ENCODE data around the gene THSD8. TPM values are rescaled to one million over a fixed set of nuclear protein-coding genes. Genes with fewer than 3 reads are reported as not detected.
"Not testable (repeated sequence)": the region's sequence is repeated elsewhere in the genome, so short reads cannot be mapped to it uniquely, and the experiment has no call there.

Gene THSD8
- total RNA-seq, 1 donor from 2014 or later = 16.5 TPM

DNA sequence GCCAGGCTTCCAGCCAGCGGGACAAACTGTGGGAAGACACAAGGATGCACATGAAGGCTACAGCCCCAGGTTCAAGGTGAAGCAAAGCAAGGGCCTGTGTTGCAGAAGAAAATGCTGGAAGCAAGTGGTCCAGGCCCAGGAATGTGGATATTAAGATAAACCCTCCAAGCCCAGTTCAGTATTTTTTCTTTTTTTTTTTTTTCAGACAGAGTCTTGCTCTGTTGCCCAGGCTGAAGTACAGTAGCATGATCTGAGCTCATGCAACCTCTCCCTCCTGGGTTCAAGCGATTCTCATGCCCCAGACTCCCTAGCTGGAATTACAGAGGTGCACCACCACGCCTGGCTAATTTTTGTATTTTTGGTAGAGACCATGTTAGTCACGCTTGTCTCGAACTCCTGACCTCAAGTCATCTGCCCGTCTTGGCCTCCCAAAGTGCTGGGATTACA is 4.7 kb upstream of the THSD8 start:
- TF ChIP-seq, protein P1, sequence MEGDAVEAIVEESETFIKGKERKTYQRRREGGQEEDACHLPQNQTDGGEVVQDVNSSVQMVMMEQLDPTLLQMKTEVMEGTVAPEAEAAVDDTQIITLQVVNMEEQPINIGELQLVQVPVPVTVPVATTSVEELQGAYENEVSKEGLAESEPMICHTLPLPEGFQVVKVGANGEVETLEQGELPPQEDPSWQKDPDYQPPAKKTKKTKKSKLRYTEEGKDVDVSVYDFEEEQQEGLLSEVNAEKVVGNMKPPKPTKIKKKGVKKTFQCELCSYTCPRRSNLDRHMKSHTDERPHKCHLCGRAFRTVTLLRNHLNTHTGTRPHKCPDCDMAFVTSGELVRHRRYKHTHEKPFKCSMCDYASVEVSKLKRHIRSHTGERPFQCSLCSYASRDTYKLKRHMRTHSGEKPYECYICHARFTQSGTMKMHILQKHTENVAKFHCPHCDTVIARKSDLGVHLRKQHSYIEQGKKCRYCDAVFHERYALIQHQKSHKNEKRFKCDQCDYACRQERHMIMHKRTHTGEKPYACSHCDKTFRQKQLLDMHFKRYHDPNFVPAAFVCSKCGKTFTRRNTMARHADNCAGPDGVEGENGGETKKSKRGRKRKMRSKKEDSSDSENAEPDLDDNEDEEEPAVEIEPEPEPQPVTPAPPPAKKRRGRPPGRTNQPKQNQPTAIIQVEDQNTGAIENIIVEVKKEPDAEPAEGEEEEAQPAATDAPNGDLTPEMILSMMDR (IDR thresholded peaks at IDR 0.05; ENCODE audit: unreplicated experiment) = no peak
- H3K27me3 Mint-ChIP-seq = peaks cover 2% of the 10 kb centered on the region
- no peak overlapping the region for H3K27ac Mint-ChIP-seq
- peaks cover 6% of the 10 kb centered on the region for H3K36me3 Mint-ChIP-seq (ENCODE audit: insufficient read depth)
- no peak overlapping the region for H3K4me3 Mint-ChIP-seq (ENCODE audit: low read depth)
- no peaks in the 10 kb centered on the region for H3K9me3 Mint-ChIP-seq (ENCODE audit: low read depth)
- DNase-seq (ENCODE audit: low spot score, unreplicated experiment) = no peak
- peaks cover 13% of the 10 kb centered on the region for H3K4me1 Mint-ChIP-seq (ENCODE audit: low read depth)

DNA sequence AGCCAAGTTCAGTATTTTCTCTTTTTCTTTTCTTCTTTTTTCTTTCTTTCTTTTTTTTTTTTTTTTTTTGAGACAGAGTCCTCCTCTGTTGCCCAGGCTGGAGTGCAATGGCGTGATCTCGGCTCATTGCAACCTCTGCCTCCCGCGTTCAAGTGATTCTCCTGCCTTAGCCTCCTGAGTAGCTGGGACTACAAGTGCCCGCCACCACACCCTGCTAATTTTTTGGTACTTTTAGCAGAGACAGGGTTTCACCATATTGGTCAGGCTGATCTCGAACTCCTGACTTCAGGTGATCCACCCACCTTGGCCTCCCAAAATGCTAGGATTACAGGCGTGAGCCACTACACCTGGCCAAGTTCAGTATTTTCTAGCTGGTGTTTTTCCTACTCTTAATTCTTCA is 4.3 kb upstream of the THSD8 start:
- not testable (repeated sequence) for H3K4me3 Mint-ChIP-seq (ENCODE audit: low read depth); H3K9me3 Mint-ChIP-seq (ENCODE audit: low read depth); H3K27me3 Mint-ChIP-seq; H3K27ac Mint-ChIP-seq; H3K36me3 Mint-ChIP-seq (ENCODE audit: insufficient read depth); DNase-seq (ENCODE audit: low spot score, unreplicated experiment)
- peaks cover 17% of the 10 kb centered on the region for H3K4me1 Mint-ChIP-seq (ENCODE audit: low read depth)

DNA sequence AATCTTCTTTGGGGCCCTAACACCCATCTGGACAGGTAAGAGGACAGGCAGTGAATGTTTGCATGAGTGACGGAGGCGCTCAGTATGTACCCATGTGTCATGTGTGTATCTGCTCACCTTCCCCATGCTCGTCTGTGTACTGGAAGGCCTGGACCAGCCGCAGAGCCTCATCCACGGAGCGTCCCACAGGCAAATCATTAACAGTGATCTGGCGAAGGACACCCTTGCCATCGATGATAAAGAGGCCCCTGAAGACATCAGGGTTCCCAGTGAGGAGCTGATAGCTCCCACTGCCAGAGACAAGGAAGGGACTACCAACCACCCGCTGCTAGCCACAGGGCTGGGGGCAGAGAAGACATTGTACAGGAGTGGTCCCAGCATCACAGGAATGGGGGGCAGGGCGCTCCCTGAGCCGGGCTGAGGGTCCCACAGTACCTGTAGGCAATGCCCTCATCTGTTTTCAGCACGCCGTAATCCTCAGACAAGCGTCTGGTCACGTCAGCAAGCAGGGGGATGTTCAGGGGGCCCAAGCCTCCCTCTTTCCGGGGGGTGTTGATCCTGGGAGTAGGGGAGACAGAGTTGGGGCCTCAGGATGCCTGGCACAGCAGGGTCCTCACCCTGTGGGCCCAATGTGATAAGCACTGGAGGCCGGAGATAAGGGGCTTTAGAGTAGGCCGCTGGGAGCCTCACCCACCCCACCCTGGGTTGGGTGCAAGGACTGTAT is 2.0 kb upstream of the THSD8 start:
- DNase-seq (ENCODE audit: low spot score, unreplicated experiment) = no peak
- H3K27me3 Mint-ChIP-seq = peaks cover 3% of the 10 kb centered on the region
- H3K4me3 Mint-ChIP-seq (ENCODE audit: low read depth) = peak overlapping the region; percentile 92
- no peaks in the 10 kb centered on the region for H3K9me3 Mint-ChIP-seq (ENCODE audit: low read depth)
- H3K4me1 Mint-ChIP-seq (ENCODE audit: low read depth) = peaks cover 14% of the 10 kb centered on the region
- no peak overlapping the region for H3K27ac Mint-ChIP-seq
- TF ChIP-seq, protein P1 (IDR thresholded peaks at IDR 0.05; ENCODE audit: unreplicated experiment) = no peak
- H3K36me3 Mint-ChIP-seq (ENCODE audit: insufficient read depth) = peaks cover 6% of the 10 kb centered on the region

DNA sequence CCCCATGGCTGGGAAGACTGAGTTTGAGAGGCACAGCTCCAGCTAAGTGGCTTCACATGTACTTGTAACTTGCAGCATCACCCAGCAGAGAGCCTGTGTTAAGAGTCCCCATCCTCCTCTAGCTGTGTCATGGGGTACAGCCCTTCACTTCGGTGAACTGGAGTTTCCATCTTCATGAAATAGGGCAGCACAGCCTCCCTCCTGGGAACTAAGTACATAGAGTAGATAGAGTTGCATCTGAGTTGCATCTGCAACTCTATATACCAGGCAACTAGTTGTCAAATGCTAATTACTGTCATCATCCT is 1.5 kb upstream of the THSD8 start:
- Mint-ChIP-seq H3K27me3 (peaks cover 3% of the 10 kb centered on the region), H3K4me3 (ENCODE audit: low read depth) (peak overlapping the region; percentile 92), H3K9me3 (ENCODE audit: low read depth) (no peaks in the 10 kb centered on the region), H3K27ac (no peak overlapping the region), H3K4me1 (ENCODE audit: low read depth) (peaks cover 14% of the 10 kb centered on the region), H3K36me3 (ENCODE audit: insufficient read depth) (peaks cover 6% of the 10 kb centered on the region)
- DNase-seq (ENCODE audit: low spot score, unreplicated experiment) = no peak
- TF ChIP-seq, protein P1 (IDR thresholded peaks at IDR 0.05; ENCODE audit: unreplicated experiment) = no peak

DNA sequence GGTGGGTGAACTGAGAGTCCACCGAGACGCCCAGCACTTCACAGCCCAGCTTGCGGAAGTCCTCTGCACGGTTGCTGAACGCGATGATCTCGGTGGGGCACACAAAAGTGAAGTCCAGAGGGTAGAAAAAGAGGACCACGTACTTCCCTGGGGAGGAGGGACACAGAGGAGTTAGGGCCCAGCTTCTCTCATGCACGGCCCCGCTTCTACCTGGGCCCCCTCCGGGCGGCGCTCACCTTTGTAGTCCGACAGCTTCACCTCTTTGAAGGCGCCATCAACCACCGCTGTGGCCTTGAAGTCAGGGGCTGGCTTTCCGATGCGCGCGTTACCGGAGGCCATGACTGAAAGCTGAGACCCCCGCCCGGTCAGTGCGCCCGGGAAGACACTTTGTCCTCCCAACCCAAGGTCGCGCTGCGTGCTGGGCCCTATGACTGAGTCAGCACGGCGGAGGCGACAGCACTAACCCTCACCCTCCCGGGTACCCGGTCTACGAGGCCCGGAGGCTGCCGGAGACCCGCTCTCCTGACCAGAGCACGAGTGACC is 875 bp upstream of the THSD8 start:
- peaks cover 15% of the 10 kb centered on the region for H3K4me1 Mint-ChIP-seq (ENCODE audit: low read depth)
- no peak for DNase-seq (ENCODE audit: low spot score, unreplicated experiment)
- TF ChIP-seq, protein P1 (IDR thresholded peaks at IDR 0.05; ENCODE audit: unreplicated experiment) = no peak
- no peaks in the 10 kb centered on the region for H3K9me3 Mint-ChIP-seq (ENCODE audit: low read depth)
- H3K27ac Mint-ChIP-seq = peak overlapping the region; percentile 94
- H3K36me3 Mint-ChIP-seq (ENCODE audit: insufficient read depth) = peaks cover 6% of the 10 kb centered on the region
- peak overlapping the region; percentile 92 for H3K4me3 Mint-ChIP-seq (ENCODE audit: low read depth)
- peaks cover 3% of the 10 kb centered on the region for H3K27me3 Mint-ChIP-seq
